DMS79 (cell line): Measurements from ENCODE around the gene ANGPTL2.
"Not testable (repeated sequence)": the region's sequence is repeated elsewhere in the genome, so short reads cannot be mapped to it uniquely, and the experiment has no call there.

Experiments
- DNase-seq: peaks from one replicate; lab custom pipeline; 2025; lab: John Stamatoyannopoulos, UW

The ANGPTL2 gene

GRCh38 chr9:127122176-127123063 is at the start of gene ANGPTL2:
Gene ANGPTL2 (minus strand): TSS chr9:127122635. CDS start chr9:127108731, 13,904 bp downstream.
- DNase-seq = peak; percentile 83

GRCh38 chr9:127171348-127171747 is 48.9 kb upstream of the ANGPTL2 start:
- DNase-seq = not testable (repeated sequence)

- DNase-seq = no peak
These were observed 48.2 kb upstream of the ANGPTL2 start for GRCh38 chr9:127170652-127171051.

GRCh38 chr9:127170103-127170502 is 47.7 kb upstream of the ANGPTL2 start:
- DNase-seq = no peak

- no peak for DNase-seq
These were observed 47.1 kb upstream of the ANGPTL2 start for GRCh38 chr9:127169575-127169883.

- no peak for DNase-seq
These were observed 46.5 kb upstream of the ANGPTL2 start for GRCh38 chr9:127168756-127169574.

GRCh38 chr9:127167560-127168326 is 45.3 kb upstream of the ANGPTL2 start:
- no peak for DNase-seq

GRCh38 chr9:127166651-127167524 is 44.5 kb upstream of the ANGPTL2 start:
- no peak for DNase-seq

GRCh38 chr9:127166111-127166510 is 43.7 kb upstream of the ANGPTL2 start:
- no peak for DNase-seq

- no peak for DNase-seq
These were observed 42.7 kb upstream of the ANGPTL2 start for GRCh38 chr9:127165116-127165515.

GRCh38 chr9:127163409-127163808 is 41.0 kb upstream of the ANGPTL2 start:
- DNase-seq = no peak

- no peak for DNase-seq
These were observed 40.5 kb upstream of the ANGPTL2 start for GRCh38 chr9:127162864-127163365.

- no peak for DNase-seq
These were observed 39.8 kb upstream of the ANGPTL2 start for GRCh38 chr9:127162046-127162863.

- no peak for DNase-seq
These were observed 38.7 kb upstream of the ANGPTL2 start for GRCh38 chr9:127161081-127161624.

GRCh38 chr9:127159949-127160610 is 37.6 kb upstream of the ANGPTL2 start:
- DNase-seq = no peak

GRCh38 chr9:127159325-127159801 is 36.9 kb upstream of the ANGPTL2 start:
- DNase-seq = no peak

GRCh38 chr9:127158786-127159324 is 36.4 kb upstream of the ANGPTL2 start:
- no peak for DNase-seq

GRCh38 chr9:127155314-127155960 is 33.0 kb upstream of the ANGPTL2 start:
- DNase-seq = no peak
